ENCODE results near the gene CRIP2. TPM values are rescaled to one million over a fixed set of nuclear protein-coding genes. Genes with fewer than 3 reads are reported as not detected.
A peak's percentile ranks its signal among the peaks of the same experiment; 100 is the strongest.

CRIP2 gene
- total and polyA plus RNA-seq, 2 of the 13 experiments (the other 11 are each of a cell fraction or from before 2014, with no cell fraction given): 31.6 to 37.9 TPM

DNA sequence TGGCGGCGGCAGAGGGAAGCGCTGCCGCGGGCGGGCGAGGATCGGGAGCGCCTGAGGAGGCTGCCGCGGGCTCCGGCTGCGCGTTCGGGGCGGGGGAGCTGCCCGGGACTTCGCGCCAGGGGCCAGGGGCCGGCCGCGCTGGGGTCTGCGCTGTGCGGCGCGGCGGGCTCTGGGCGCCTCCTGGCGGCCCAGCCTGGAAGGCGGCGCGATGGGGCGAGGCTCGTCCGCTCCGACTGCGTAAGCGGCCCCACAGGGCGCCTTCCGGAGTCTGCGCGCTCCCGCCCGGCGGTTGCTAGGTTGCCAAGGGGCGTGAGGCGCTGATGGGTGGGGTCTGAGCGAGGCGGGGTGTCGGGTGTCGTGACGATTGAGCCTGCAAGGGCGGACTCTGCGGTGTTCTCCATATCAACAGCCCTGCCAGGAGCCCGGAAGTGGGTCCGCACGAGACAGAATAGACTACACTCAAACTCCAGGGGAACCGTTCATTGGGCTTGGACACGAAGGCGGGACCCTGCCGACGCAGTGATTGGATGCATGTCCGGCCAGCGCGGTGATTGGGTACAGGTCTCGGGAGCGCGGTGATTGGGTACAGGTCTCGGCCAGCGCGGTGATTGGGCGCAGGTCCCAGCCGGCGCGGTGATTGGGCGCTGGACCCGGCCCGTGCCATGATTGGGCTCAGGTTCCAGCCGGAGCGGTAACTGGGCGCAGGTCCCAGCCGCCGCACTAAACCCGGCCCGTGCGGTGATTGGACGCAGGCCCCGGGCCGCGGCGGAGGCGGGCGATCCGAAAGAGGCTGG is 16.1 kb downstream of the CRIP2 start, which contains the start of gene TEDC1 (continued):
- TF ChIP-seq, protein P1, sequence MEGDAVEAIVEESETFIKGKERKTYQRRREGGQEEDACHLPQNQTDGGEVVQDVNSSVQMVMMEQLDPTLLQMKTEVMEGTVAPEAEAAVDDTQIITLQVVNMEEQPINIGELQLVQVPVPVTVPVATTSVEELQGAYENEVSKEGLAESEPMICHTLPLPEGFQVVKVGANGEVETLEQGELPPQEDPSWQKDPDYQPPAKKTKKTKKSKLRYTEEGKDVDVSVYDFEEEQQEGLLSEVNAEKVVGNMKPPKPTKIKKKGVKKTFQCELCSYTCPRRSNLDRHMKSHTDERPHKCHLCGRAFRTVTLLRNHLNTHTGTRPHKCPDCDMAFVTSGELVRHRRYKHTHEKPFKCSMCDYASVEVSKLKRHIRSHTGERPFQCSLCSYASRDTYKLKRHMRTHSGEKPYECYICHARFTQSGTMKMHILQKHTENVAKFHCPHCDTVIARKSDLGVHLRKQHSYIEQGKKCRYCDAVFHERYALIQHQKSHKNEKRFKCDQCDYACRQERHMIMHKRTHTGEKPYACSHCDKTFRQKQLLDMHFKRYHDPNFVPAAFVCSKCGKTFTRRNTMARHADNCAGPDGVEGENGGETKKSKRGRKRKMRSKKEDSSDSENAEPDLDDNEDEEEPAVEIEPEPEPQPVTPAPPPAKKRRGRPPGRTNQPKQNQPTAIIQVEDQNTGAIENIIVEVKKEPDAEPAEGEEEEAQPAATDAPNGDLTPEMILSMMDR (CRISPR knock-in tag; IDR thresholded peaks at IDR 0.05): peak; percentile 80
- no peak for TF ChIP-seq ZNF75D (CRISPR knock-in tag; IDR thresholded peaks at IDR 0.05; ENCODE audit: borderline replicate concordance)
- TF ChIP-seq ZNF546 (CRISPR knock-in tag; conservative IDR thresholded peaks at IDR 0.05): no peak
- peak; percentile 71; the same call in 1 of the 2 replicates for TF ChIP-seq IRX3 (CRISPR knock-in tag; IDR thresholded peaks at IDR 0.05; ENCODE audit: borderline replicate concordance, low read depth)
- 0 out of 2 replicates have a peak, but pooled peaks have one; percentile 13 for TF ChIP-seq ZNF563 (CRISPR knock-in tag; IDR thresholded peaks at IDR 0.05)

DNA sequence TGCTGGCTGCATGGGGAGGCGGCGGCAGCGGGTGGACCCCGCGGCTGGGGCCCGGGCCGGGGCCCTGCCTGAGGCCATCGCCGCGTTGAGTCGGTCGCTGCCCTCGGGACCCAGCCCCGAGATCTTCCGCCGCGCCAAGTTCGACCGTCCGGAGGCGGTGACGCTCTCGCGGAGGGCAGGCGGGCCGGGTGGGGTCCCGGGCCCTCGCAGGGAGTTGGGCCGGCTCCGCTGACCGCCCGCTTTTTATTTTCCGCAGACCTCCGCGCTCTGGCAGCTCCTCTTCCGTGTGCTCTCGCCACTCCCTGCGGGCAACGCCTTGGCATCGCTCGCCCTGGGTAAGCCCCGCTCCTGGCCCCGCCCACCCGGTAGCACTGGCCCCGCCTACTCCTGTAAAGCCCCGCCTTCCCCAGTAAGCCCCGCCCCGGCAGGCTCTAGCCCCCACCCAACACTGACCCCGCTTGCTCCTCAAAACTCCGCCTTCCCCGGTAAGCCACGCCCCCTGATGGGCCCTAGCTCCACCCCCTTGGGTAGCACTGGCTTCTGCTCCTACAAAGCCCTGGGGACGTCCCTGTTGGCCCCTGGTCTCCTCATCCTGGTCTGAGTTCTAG is 16.8 kb downstream of the CRIP2 start:
- peaks cover 17% of the 10 kb centered on the region for H3K79me2 ChIP-seq (ENCODE audit: insufficient read depth, low read length)
- H4K20me1 ChIP-seq (ENCODE audit: insufficient read depth, low read length): no peaks in the 10 kb centered on the region
- intact Hi-C loops (cut with micrococcal nuclease; ENCODE audit: unreplicated experiment) (loop anchor here (1.0 to 10.0 kb wide), 2 partner anchors 8 to 177 kb away; partner anchors contain the start of gene PACS2), in situ Hi-C loops (cut with HindIII; ENCODE audit: extremely low pct_ligation_motif_present, low pct_unique_long_range_greater_than_20kb) (no loop called here)
- BruUV-seq (replicated peaks): TSS peak; percentile 50
- H3K36me3 ChIP-seq (replicated peaks in 1 of 2; ENCODE audit: control insufficient read depth in 1 of 2, insufficient read depth in 2 of 2, low read length in 2 of 2): peaks cover 0 to 3% of the 10 kb centered on the region in 2 experiments; a peak in 1 of 5 replicates
- no peak overlapping the region for H2AFZ ChIP-seq (ENCODE audit: low read length)
- CTCF ChIA-PET (ENCODE audit: low intra/inter-chr PET ratio, low total read pairs): interaction anchor here (0.7 to 3.6 kb wide), 4 partner anchors 10 to 121 kb away, joined by 3 to 24 read pairs (median 7); no protein-coding TSS in a partner anchor
- ATAC-seq (peak; percentile 5), FAIRE-seq (peak; percentile 73), DNase-seq (ENCODE audit: low spot score) (peak; percentile 77)
- POLR2A ChIA-PET: interaction anchor here (0.6 to 1.2 kb wide), 4 partner anchors 9 to 826 kb away, joined by 3 to 5 read pairs (median 4); no protein-coding TSS in a partner anchor
- no peaks in the 10 kb centered on the region; a peak in 1 of 5 replicates for H3K27me3 ChIP-seq (ENCODE audit: control insufficient read depth in 1 of 2, insufficient read depth in 2 of 2, low read length in 2 of 2)
- H3K4me3 ChIP-seq (replicated peaks in 1 of 3; ENCODE audit: insufficient read depth in 1 of 3, low read depth in 2 of 3, low read length in 3 of 3): peak overlapping the region; percentile 50 to 80 (median 53); a peak in 5 of 6 replicates
- H3K27ac ChIP-seq (ENCODE audit: extremely low read length, insufficient read depth, low read length): peak overlapping the region; percentile 93
- peaks cover 60% of the 10 kb centered on the region for H3K4me1 ChIP-seq (ENCODE audit: insufficient read depth, low read length)
- WGBS (ENCODE audit: low lambda C conversion rate): 0% methylated on average over 15 of the region's 53 CpGs
- no peaks in the 10 kb centered on the region for H3K9me3 ChIP-seq (ENCODE audit: low read length)
- peak overlapping the region; percentile 80 for H3K9ac ChIP-seq (ENCODE audit: insufficient read depth, low read depth, low read length)
- peak overlapping the region; percentile 76 for H3K4me2 ChIP-seq (ENCODE audit: low read depth, low read length)
- TF ChIP-seq, protein P2, sequence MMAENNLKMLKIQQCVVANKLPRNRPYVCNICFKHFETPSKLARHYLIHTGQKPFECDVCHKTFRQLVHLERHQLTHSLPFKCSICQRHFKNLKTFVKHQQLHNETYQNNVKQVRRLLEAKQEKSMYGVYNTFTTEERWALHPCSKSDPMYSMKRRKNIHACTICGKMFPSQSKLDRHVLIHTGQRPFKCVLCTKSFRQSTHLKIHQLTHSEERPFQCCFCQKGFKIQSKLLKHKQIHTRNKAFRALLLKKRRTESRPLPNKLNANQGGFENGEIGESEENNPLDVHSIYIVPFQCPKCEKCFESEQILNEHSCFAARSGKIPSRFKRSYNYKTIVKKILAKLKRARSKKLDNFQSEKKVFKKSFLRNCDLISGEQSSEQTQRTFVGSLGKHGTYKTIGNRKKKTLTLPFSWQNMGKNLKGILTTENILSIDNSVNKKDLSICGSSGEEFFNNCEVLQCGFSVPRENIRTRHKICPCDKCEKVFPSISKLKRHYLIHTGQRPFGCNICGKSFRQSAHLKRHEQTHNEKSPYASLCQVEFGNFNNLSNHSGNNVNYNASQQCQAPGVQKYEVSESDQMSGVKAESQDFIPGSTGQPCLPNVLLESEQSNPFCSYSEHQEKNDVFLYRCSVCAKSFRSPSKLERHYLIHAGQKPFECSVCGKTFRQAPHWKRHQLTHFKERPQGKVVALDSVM (CRISPR knock-in tag; IDR thresholded peaks at IDR 0.05): 0 out of 2 replicates have a peak, but pooled peaks have one; percentile 9
- 0 out of 2 replicates have a peak, but pooled peaks have one; percentile 4 for TF ChIP-seq ZNF816 (CRISPR knock-in tag; IDR thresholded peaks at IDR 0.05; ENCODE audit: borderline replicate concordance)
- TF ChIP-seq, protein P3, sequence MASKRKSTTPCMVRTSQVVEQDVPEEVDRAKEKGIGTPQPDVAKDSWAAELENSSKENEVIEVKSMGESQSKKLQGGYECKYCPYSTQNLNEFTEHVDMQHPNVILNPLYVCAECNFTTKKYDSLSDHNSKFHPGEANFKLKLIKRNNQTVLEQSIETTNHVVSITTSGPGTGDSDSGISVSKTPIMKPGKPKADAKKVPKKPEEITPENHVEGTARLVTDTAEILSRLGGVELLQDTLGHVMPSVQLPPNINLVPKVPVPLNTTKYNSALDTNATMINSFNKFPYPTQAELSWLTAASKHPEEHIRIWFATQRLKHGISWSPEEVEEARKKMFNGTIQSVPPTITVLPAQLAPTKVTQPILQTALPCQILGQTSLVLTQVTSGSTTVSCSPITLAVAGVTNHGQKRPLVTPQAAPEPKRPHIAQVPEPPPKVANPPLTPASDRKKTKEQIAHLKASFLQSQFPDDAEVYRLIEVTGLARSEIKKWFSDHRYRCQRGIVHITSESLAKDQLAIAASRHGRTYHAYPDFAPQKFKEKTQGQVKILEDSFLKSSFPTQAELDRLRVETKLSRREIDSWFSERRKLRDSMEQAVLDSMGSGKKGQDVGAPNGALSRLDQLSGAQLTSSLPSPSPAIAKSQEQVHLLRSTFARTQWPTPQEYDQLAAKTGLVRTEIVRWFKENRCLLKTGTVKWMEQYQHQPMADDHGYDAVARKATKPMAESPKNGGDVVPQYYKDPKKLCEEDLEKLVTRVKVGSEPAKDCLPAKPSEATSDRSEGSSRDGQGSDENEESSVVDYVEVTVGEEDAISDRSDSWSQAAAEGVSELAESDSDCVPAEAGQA (IDR thresholded peaks at IDR 0.05; ENCODE audit: low read depth): no peak
- TF ChIP-seq, protein P3 (CRISPR knock-in tag; IDR thresholded peaks at IDR 0.05; ENCODE audit: borderline replicate concordance): peak; percentile 89; the same call in 1 of the 2 replicates

All from HepG2 (cell line).